AG09309 (cell line): ENCODE measurements around the gene NINL.
"Not testable (repeated sequence)": the region's sequence is repeated elsewhere in the genome, so short reads cannot be mapped to it uniquely, and the experiment has no call there.

Experiments used
- DNase-seq: peaks from one replicate; pipeline ENCODE4 v3.0.0-alpha.2; 2010; ENCODE audit warnings: low read depth
- H3K4me3 ChIP-seq: 2 replicates; pipeline ENCODE4 v1.5.1; 2011; ENCODE audit warnings: mild to moderate bottlenecking, low read depth, low read length, moderate library complexity; ENCODE audit not compliant: control insufficient read depth
- CTCF ChIP-seq: IDR thresholded peaks from 2 replicates; pipeline ENCODE4 v1.5.1; 2011; ENCODE audit warnings: mild to moderate bottlenecking, low read depth, low read length, inconsistent platforms; ENCODE audit not compliant: insufficient read depth, control insufficient read depth; ENCODE audit errors: missing control alignments

NINL gene

GRCh38 chr20:25592135-25592852, 7.0 kb upstream of the NINL start:
- DNase-seq, result no peak
- TF ChIP-seq CTCF, result no peak
- no peak overlapping the region for H3K4me3 ChIP-seq

DNA sequence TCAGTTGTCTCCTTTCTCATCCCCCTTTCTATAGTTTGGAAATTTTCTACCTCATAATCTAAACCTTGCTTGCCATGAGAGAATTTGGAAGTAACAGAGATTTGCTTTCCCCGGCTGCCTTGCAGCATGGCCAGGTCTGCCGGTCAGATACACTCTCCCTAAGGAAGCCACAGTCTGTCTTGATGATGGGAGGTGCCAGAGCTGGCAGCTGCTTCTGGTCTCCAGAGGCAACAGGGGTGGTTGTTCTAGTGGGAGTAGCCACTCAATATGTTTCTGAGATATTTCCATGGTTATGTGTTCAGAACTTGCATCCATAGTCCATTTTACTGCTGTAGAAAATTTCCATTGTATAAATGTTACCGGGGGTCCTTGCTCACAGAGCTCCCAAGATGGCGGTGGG, 5.4 kb upstream of the NINL start:
- not testable (repeated sequence) for H3K4me3 ChIP-seq, DNase-seq

DNA sequence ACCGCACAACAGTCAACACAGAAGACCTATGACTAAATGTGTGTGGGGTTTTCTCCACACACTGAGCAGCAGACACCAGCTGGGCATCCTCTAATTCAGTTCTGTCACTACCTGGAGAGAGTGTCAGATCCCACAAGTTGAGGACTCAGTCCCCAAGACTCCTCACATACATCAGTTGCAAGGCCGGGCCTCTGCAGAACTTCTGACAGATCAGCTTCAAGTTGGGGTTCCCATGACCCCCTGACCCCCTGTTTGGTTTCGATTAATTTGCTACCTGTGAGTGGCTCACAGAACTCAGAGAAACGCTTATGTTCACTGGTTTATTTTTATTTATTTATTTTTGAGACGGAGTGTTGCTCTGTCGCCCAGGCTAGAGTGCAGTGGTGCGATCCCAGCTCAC, 3.2 kb upstream of the NINL start:
- DNase-seq, result no peak
- H3K4me3 ChIP-seq, result no peak overlapping the region
- TF ChIP-seq CTCF, result no peak

- TF ChIP-seq CTCF, result no peak
- H3K4me3 ChIP-seq, result no peak overlapping the region
- DNase-seq, result no peak
Observed at GRCh38 chr20:25587536-25587935, 2.2 kb upstream of the NINL start.

GRCh38 chr20:25586877-25587276, 1.5 kb upstream of the NINL start:
- no peak for TF ChIP-seq CTCF
- H3K4me3 ChIP-seq, result no peak overlapping the region
- DNase-seq, result no peak

GRCh38 chr20:25583607-25584006, 1.7 kb downstream of the NINL start:
- DNase-seq, H3K4me3 ChIP-seq: not testable (repeated sequence)

GRCh38 chr20:25580711-25581110, 4.6 kb downstream of the NINL start:
- no peak for DNase-seq
- no peak for TF ChIP-seq CTCF
- H3K4me3 ChIP-seq, result no peak overlapping the region
